ENCODE results near the gene HOXC5.

- TF ChIP-seq, protein P1, sequence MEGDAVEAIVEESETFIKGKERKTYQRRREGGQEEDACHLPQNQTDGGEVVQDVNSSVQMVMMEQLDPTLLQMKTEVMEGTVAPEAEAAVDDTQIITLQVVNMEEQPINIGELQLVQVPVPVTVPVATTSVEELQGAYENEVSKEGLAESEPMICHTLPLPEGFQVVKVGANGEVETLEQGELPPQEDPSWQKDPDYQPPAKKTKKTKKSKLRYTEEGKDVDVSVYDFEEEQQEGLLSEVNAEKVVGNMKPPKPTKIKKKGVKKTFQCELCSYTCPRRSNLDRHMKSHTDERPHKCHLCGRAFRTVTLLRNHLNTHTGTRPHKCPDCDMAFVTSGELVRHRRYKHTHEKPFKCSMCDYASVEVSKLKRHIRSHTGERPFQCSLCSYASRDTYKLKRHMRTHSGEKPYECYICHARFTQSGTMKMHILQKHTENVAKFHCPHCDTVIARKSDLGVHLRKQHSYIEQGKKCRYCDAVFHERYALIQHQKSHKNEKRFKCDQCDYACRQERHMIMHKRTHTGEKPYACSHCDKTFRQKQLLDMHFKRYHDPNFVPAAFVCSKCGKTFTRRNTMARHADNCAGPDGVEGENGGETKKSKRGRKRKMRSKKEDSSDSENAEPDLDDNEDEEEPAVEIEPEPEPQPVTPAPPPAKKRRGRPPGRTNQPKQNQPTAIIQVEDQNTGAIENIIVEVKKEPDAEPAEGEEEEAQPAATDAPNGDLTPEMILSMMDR (IDR thresholded peaks at IDR 0.05 in 4 of 5, conservative IDR thresholded peaks at IDR 0.05 in 1 of 5), result no peak
- TF ChIP-seq POLR2A (IDR thresholded peaks at IDR 0.05), result no peak
These were observed 25.2 kb upstream of the HOXC5 start for GRCh38 chr12:54007538-54008259.
